H9 (cell line): ENCODE results near the gene ZNF385D. TPM values are rescaled to one million over a fixed set of nuclear protein-coding genes. Genes with fewer than 3 reads are reported as not detected.

Experiments used
- DNase-seq: peaks from one replicate; pipeline ENCODE4 v3.0.0-alpha.2; 2017
- H2AFZ ChIP-seq: one replicate; pipeline ENCODE4 v1.6.1; 2013; ENCODE audit warnings: mild to moderate bottlenecking, low read length, control low read depth, moderate library complexity
- H2AK5ac ChIP-seq: 2 replicates; pipeline ENCODE4 v1.6.1; 2013; ENCODE audit warnings: low read length, control low read depth, mixed read lengths; ENCODE audit not compliant: insufficient read length
- H2BK120ac ChIP-seq: one replicate; pipeline ENCODE4 v1.6.1; 2013; ENCODE audit warnings: low read depth, mild to moderate bottlenecking, low read length, control low read depth, inconsistent platforms; ENCODE audit not compliant: poor library complexity, severe bottlenecking
- H2BK12ac ChIP-seq: 2 replicates; pipeline ENCODE4 v1.6.1; 2013; ENCODE audit warnings: low read length, control low read depth, mixed read lengths, low read depth; ENCODE audit not compliant: insufficient read length
- H2BK15ac ChIP-seq: 2 replicates; pipeline ENCODE4 v1.6.1; 2013; ENCODE audit warnings: low read depth, low read length, control low read depth
- H2BK20ac ChIP-seq: one replicate; pipeline ENCODE4 v1.6.1; 2013; ENCODE audit warnings: low read depth, mild to moderate bottlenecking, low read length, control low read depth, inconsistent platforms; ENCODE audit not compliant: poor library complexity, severe bottlenecking
- H2BK5ac ChIP-seq: 2 replicates; pipeline ENCODE4 v1.6.1; 2013; ENCODE audit warnings: low read length, control low read depth, mixed read lengths; ENCODE audit not compliant: insufficient read length
- H3K14ac ChIP-seq: 2 replicates; pipeline ENCODE4 v1.6.1; 2013; ENCODE audit warnings: low read length, control low read depth; ENCODE audit not compliant: insufficient read depth
- H3K18ac ChIP-seq: 2 replicates; pipeline ENCODE4 v1.6.1; 2013; ENCODE audit warnings: low read depth, mild to moderate bottlenecking, mixed read lengths, low read length, control low read depth; ENCODE audit not compliant: insufficient read length
- H3K23ac ChIP-seq: 2 replicates; pipeline ENCODE4 v1.6.1; 2013; ENCODE audit warnings: low read length, control low read depth, mixed read lengths, low read depth; ENCODE audit not compliant: insufficient read length
- H3K23me2 ChIP-seq: 2 replicates; pipeline ENCODE4 v1.6.1; 2013; ENCODE audit warnings: low read depth, mild to moderate bottlenecking, mixed read lengths, low read length, control low read depth; ENCODE audit not compliant: insufficient read length, poor library complexity, severe bottlenecking
- H3K27ac ChIP-seq: 2 replicates; pipeline ENCODE4 v1.5.1; 2013; ENCODE audit warnings: low read length, control low read depth, mixed read lengths, low read depth; ENCODE audit not compliant: insufficient read length
- H3K27me3 ChIP-seq: 2 replicates; pipeline ENCODE4 v1.6.1; 2013; ENCODE audit warnings: low read length, control low read depth, inconsistent platforms; ENCODE audit not compliant: insufficient read depth
- H3K4ac ChIP-seq: 2 replicates; pipeline ENCODE4 v1.6.1; 2013; ENCODE audit warnings: low read depth, mild to moderate bottlenecking, control low read depth, inconsistent platforms, low read length, moderate library complexity
- H3K4me1 ChIP-seq: 2 replicates; pipeline ENCODE4 v1.6.1; 2013; ENCODE audit warnings: low read length, control low read depth, inconsistent platforms; ENCODE audit not compliant: insufficient read depth
- H3K4me2 ChIP-seq: 2 replicates; pipeline ENCODE4 v1.6.1; 2013; ENCODE audit warnings: low read length, control low read depth, mixed read lengths; ENCODE audit not compliant: insufficient read length, insufficient read depth
- H3K56ac ChIP-seq: 2 replicates; pipeline ENCODE4 v1.6.1; 2013; ENCODE audit warnings: low read depth, mild to moderate bottlenecking, mixed read lengths, low read length, control low read depth; ENCODE audit not compliant: insufficient read length
- H3K79me1 ChIP-seq: 2 replicates; pipeline ENCODE4 v1.6.1; 2013; ENCODE audit warnings: low read depth, mild to moderate bottlenecking, moderate library complexity, low read length, control low read depth, inconsistent platforms; ENCODE audit not compliant: insufficient read depth, poor library complexity, severe bottlenecking
- H3K79me2 ChIP-seq: 2 replicates; pipeline ENCODE4 v1.6.1; 2013; ENCODE audit warnings: low read length, control low read depth, inconsistent platforms; ENCODE audit not compliant: insufficient read depth
- H3K9ac ChIP-seq: 2 replicates; pipeline ENCODE4 v1.6.1; 2013; ENCODE audit warnings: low read length, control low read depth, mixed read lengths; ENCODE audit not compliant: insufficient read length; ENCODE audit errors: extremely low read depth
- H3K9me3 ChIP-seq: one replicate; pipeline ENCODE4 v1.6.1; 2013; ENCODE audit warnings: low read depth, low read length, inconsistent platforms; ENCODE audit not compliant: control insufficient read depth
- H3T11ph ChIP-seq: one replicate; pipeline ENCODE4 v1.6.1; 2013; ENCODE audit warnings: mild to moderate bottlenecking, low read length, control low read depth, inconsistent platforms
- H4K20me1 ChIP-seq: one replicate; pipeline ENCODE4 v1.6.1; 2013; ENCODE audit not compliant: control insufficient read depth, insufficient read length, insufficient read depth
- H4K5ac ChIP-seq: 2 replicates; pipeline ENCODE4 v1.6.1; 2013; ENCODE audit warnings: low read depth, mild to moderate bottlenecking, mixed read lengths, low read length, control low read depth; ENCODE audit not compliant: insufficient read length
- H4K8ac ChIP-seq: replicated peaks from 2 replicates; pipeline ENCODE4 v1.6.1; 2013; ENCODE audit warnings: low read length, control low read depth, mixed read lengths, low read depth; ENCODE audit not compliant: insufficient read length
- H4K91ac ChIP-seq: 2 replicates; pipeline ENCODE4 v1.6.1; 2013; ENCODE audit warnings: low read depth, mild to moderate bottlenecking, moderate library complexity, mixed read lengths, low read length, control low read depth; ENCODE audit not compliant: insufficient read length
- H3K27ac Mint-ChIP-seq, 3 experiments: 2 replicates in 2 of 3; 3 replicates in 1 of 3; pipeline ENCODE4 v1.8.0; 2020 to 2021; ENCODE audit warnings: mixed read lengths in 3 of 3, mild to moderate bottlenecking in 1 of 3, moderate library complexity in 1 of 3
- H3K27me3 Mint-ChIP-seq: 2 replicates; pipeline ENCODE4 v1.8.0; 2021; ENCODE audit warnings: low read depth, mild to moderate bottlenecking, moderate library complexity, mixed read lengths
- H3K36me3 Mint-ChIP-seq, 3 experiments: 2 replicates in 2 of 3; 3 replicates in 1 of 3; pipeline ENCODE4 v1.8.0; 2020 to 2021; ENCODE audit warnings: low read depth in 3 of 3, mixed read lengths in 3 of 3; ENCODE audit not compliant: insufficient read depth in 1 of 3
- H3K4me1 Mint-ChIP-seq, 2 experiments: 2 replicates each; pipeline ENCODE4 v1.8.0; 2020; ENCODE audit warnings: mixed read lengths in 2 of 2
- H3K4me3 Mint-ChIP-seq, 2 experiments: 2 replicates in 1 of 2; 3 replicates in 1 of 2; pipeline ENCODE4 v1.8.0; 2020 to 2021; ENCODE audit warnings: mild to moderate bottlenecking in 2 of 2, mixed read lengths in 2 of 2, moderate library complexity in 1 of 2
- H3K9me3 Mint-ChIP-seq, 2 experiments: 2 replicates in 1 of 2; 3 replicates in 1 of 2; pipeline ENCODE4 v1.8.0; 2020; ENCODE audit warnings: mild to moderate bottlenecking in 2 of 2, mixed read lengths in 2 of 2, moderate library complexity in 1 of 2
- CTCF ChIP-seq: fragments of 200-600 bp; sonication (generic); conservative IDR thresholded peaks from 3 replicates; pipeline ENCODE4 v1.8.0; 2021; ENCODE audit warnings: antibody characterized with exemption, mild to moderate bottlenecking
- WGBS: extraction: QIAGEN DNeasy Blood & Tissue Kit; methylation state at CpG from one replicate; pipeline ENCODE4 v1.1.7; 2013; ENCODE audit warnings: missing lambda C conversion rate, low lambda C conversion rate, mixed read lengths; ENCODE audit not compliant: insufficient read length; ENCODE audit errors: extremely low coverage; 5-methylcytosine and 5-hydroxymethylcytosine counted together
- total RNA-seq: library from RNA; stranded (reverse); gene quantifications from 2 replicates; pipeline ENCODE4 v1.2.1, GENCODE V29; 2021

Gene ZNF385D
- total RNA-seq, 1 experiment from 2014 or later: 1.5 TPM

- H3K23me2 ChIP-seq: no peaks in the 10 kb centered on the region
- whole genome bisulfite sequencing: no CpG with 5 or more reads among the region's 15 CpGs
Observed at GRCh38 chr3:21543380-21544075, 207.5 kb downstream of the ZNF385D start.

More at GRCh38 chr3:21543380-21544075, 207.5 kb downstream of the ZNF385D start:
- Histone ChIP-seq H2AFZ (no peak overlapping the region), H4K5ac (no peak overlapping the region), H3K9me3 (no peaks in the 10 kb centered on the region), H3T11ph (peak overlapping the region; percentile 98), H2BK5ac (no peak overlapping the region), H3K56ac (no peak overlapping the region), H3K27me3 (no peaks in the 10 kb centered on the region), H3K79me2 (peaks cover 11% of the 10 kb centered on the region; the same call in 1 of the 2 replicates), H3K18ac (peak overlapping the region; percentile 43), H2BK12ac (no peak overlapping the region), H3K27ac (peak overlapping the region; percentile 73), H4K20me1 (no peaks in the 10 kb centered on the region), H2BK20ac (peak overlapping the region; percentile 78), H2BK15ac (no peak overlapping the region), H3K9ac (peak overlapping the region; percentile 55), H3K4ac (no peak overlapping the region; the same call in 1 of the 2 replicates), H2BK120ac (no peak overlapping the region), H3K4me2 (peak overlapping the region; percentile 39), H2AK5ac (no peak overlapping the region), H3K14ac (peak overlapping the region; percentile 88; the same call in 1 of the 2 replicates), H3K23ac (no peak overlapping the region), H3K4me1 (no peaks in the 10 kb centered on the region; the same call in 1 of the 2 replicates), H4K8ac (no peak overlapping the region), H4K91ac (no peak overlapping the region), H3K79me1 (no peaks in the 10 kb centered on the region)
- H3K27me3 Mint-ChIP-seq: no peaks in the 10 kb centered on the region; the same call in 1 of the 2 replicates
- H3K4me1 Mint-ChIP-seq: peaks cover 26 to 27% of the 10 kb centered on the region in 2 experiments
- peak; percentile 69 for DNase-seq
- peak; percentile 26; the same call in 1 of the 3 replicates for TF ChIP-seq CTCF
- no peaks in the 10 kb centered on the region; a peak in 2 of 5 replicates for H3K9me3 Mint-ChIP-seq
- H3K27ac Mint-ChIP-seq: peak overlapping the region; percentile 96 to 99 (median 97)
- peak overlapping the region; percentile 52 to 60 for H3K4me3 Mint-ChIP-seq
- H3K36me3 Mint-ChIP-seq: peaks cover 0 to 4% (median 3%) of the 10 kb centered on the region in 3 experiments; a peak in 2 of 7 replicates
